Spleen (tissue), 7 donors: Measurements from ENCODE around the gene RAPGEF3.

Source experiments
- CTCF ChIP-seq, 11 experiments: fragments of 200-600 bp in 7 of 11; fragments of 450-650 bp in 4 of 11; sonication (generic) in 4 of 11; IDR thresholded peaks in 8 of 11; conservative IDR thresholded peaks in 3 of 11; 1 replicate in 7 of 11; 2 replicates in 4 of 11; pipeline versions ENCODE4 v1.4.0 to v1.8.0; 2016 to 2021; ENCODE audit warnings: antibody characterized with exemption in 11 of 11, inconsistent platforms in 4 of 11, mild to moderate bottlenecking in 1 of 11
- POLR2AphosphoS5 ChIP-seq, 3 donors: sonication (generic); formaldehyde crosslinking; IDR thresholded peaks; one replicate each; pipeline ENCODE4 v1.5.1; 2017; ENCODE audit warnings: antibody characterized with exemption in 3 of 3
- donor health status: DM: no; HTN: no; CAD: no; lungs with moderate emphysema.
- donor health status: DM: no; HTN: no; CAD: no.
- donor health status: DM: no; HTN: no; CAD: no.

- TF ChIP-seq POLR2AphosphoS5 (IDR thresholded peaks at IDR 0.05): no peak
- TF ChIP-seq CTCF (IDR thresholded peaks at IDR 0.05 in 8 of 11, conservative IDR thresholded peaks at IDR 0.05 in 3 of 11): no peak
These were observed 41.6 kb downstream of the RAPGEF3 start for GRCh38 chr12:47717046-47717442.
